A673 (cell line): ENCODE measurements around the gene ADAMTSL1.

Source experiments
- EZH2 ChIP-seq: fragments of 200-600 bp; sonication (generic); IDR thresholded peaks from 2 replicates; pipeline ENCODE4 v1.6.1; 2017; ENCODE audit warnings: borderline replicate concordance, low read depth, mild to moderate bottlenecking, mixed read lengths, antibody characterized with exemption, low read length; ENCODE audit not compliant: poor library complexity, severe bottlenecking
- TF ChIP-seq, protein P1 (sequence below): fragments of 300-800, 200-600 bp; sonication (generic); conservative IDR thresholded peaks from 2 replicates; pipeline ENCODE4 v1.5.1; 2017; ENCODE audit warnings: low read depth, mild to moderate bottlenecking, antibody characterized with exemption, low read length, moderate library complexity, mixed read lengths

DNA sequence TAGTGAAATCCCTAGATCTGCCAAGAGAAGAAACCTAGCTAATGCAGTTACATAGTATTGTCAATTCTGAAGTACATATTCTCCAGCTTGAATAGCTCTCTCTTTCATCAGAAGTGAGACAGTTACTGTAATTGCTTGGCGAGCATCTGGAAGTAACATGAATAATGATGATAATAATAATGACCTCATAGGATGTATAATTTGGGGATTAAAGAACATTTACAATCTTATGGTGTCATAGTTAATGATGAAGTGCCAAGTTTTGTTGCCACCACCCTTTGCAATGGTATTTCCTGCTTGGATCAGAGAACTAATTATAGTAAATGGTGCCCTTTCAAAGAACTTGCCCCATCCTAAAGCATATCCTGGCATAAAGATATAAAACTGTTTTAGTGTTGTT, 201.4 kb downstream of the ADAMTSL1 start:
- TF ChIP-seq, protein P1, sequence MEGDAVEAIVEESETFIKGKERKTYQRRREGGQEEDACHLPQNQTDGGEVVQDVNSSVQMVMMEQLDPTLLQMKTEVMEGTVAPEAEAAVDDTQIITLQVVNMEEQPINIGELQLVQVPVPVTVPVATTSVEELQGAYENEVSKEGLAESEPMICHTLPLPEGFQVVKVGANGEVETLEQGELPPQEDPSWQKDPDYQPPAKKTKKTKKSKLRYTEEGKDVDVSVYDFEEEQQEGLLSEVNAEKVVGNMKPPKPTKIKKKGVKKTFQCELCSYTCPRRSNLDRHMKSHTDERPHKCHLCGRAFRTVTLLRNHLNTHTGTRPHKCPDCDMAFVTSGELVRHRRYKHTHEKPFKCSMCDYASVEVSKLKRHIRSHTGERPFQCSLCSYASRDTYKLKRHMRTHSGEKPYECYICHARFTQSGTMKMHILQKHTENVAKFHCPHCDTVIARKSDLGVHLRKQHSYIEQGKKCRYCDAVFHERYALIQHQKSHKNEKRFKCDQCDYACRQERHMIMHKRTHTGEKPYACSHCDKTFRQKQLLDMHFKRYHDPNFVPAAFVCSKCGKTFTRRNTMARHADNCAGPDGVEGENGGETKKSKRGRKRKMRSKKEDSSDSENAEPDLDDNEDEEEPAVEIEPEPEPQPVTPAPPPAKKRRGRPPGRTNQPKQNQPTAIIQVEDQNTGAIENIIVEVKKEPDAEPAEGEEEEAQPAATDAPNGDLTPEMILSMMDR: no peak
- no peak for TF ChIP-seq EZH2
